Heart right ventricle (tissue), 16 donors: ENCODE measurements around the gene HJURP. TPM values are rescaled to one million over a fixed set of nuclear protein-coding genes. Genes with fewer than 3 reads are reported as not detected.
A peak's percentile ranks its signal among the peaks of the same experiment; 100 is the strongest.
"Not testable (repeated sequence)": the region's sequence is repeated elsewhere in the genome, so short reads cannot be mapped to it uniquely, and the experiment has no call there.

Experiments used
- ATAC-seq, 8 donors: fragments of 200-7000 bp; cut with Tn5 transposase; one replicate each; pipeline ENCODE4 v1.9.1; 2020; ENCODE audit warnings: mild to moderate bottlenecking in 8 of 8, moderate library complexity in 8 of 8, moderate number of reproducible peaks in 1 of 8
- DNase-seq, 2 donors: peaks; one replicate each; pipeline ENCODE4 v3.0.0-alpha.2; 2020
- H3K27ac ChIP-seq, 10 donors: fragments of 200-600 bp; sonication (generic) in 2 of 10; one replicate each; pipeline versions ENCODE4 v1.5.0 to v1.8.0; 2020 to 2022; ENCODE audit warnings: mild to moderate bottlenecking in 3 of 10
- H3K27me3 ChIP-seq, 7 donors: fragments of 200-600 bp; one replicate each; pipeline ENCODE4 v1.8.0; 2021 to 2022; ENCODE audit warnings: mild to moderate bottlenecking in 2 of 7
- H3K36me3 ChIP-seq, 9 donors: fragments of 200-600 bp; sonication (generic) in 1 of 9; one replicate each; pipeline versions ENCODE4 v1.5.0 to v1.8.0; 2020 to 2022; ENCODE audit warnings: mild to moderate bottlenecking in 2 of 9
- H3K4me1 ChIP-seq, 9 donors: fragments of 200-600 bp; sonication (generic) in 1 of 9; one replicate each; pipeline versions ENCODE4 v1.5.0 to v1.8.0; 2020 to 2022; ENCODE audit warnings: mild to moderate bottlenecking in 4 of 9
- H3K4me3 ChIP-seq, 10 donors: fragments of 200-600 bp; sonication (generic) in 2 of 10; one replicate each; pipeline versions ENCODE4 v1.5.0 to v1.8.0; 2020 to 2022; ENCODE audit warnings: mild to moderate bottlenecking in 7 of 10, moderate library complexity in 2 of 10
- H3K9me3 ChIP-seq, 11 donors: fragments of 200-600 bp in 10 of 11; sonication (generic) in 2 of 11; one replicate each; pipeline versions ENCODE4 v1.5.0 to v1.8.0; 2013 to 2022; ENCODE audit warnings: mild to moderate bottlenecking in 2 of 11, control low read depth in 1 of 11, moderate library complexity in 1 of 11
- CTCF ChIP-seq, 9 donors: fragments of 200-600 bp; sonication (generic) in 2 of 9; IDR thresholded peaks; one replicate each; pipeline versions ENCODE4 v1.5.0 to v1.8.0; 2021 to 2022; ENCODE audit warnings: antibody characterized with exemption in 9 of 9, mild to moderate bottlenecking in 5 of 9, moderate library complexity in 1 of 9
- WGBS, 2 donors: extraction: QIAGEN DNeasy Blood & Tissue Kit; methylation state at CpG; one replicate each; pipeline ENCODE4 v1.1.7; 2013; ENCODE audit warnings: inconsistent platforms in 1 of 2; 5-methylcytosine and 5-hydroxymethylcytosine counted together
- intact Hi-C, 10 donors: fragments of 100-400 bp; cut with DNase I; formaldehyde crosslinking; loops; one replicate each; pipeline versions ENCODE4 v1.11.1 to v1.14.2; 2022
- polyA plus RNA-seq, 2 donors: library from polyadenylated mRNA; stranded (reverse); fragments of 200-250 nt; gene quantifications; one replicate each; pipeline ENCODE4 v1.2.3, GENCODE V29; 2013
- total RNA-seq, 10 donors: library from RNA; stranded (reverse); fragmentation: NEBNext Ultra II Directional in 3 of 10; extraction: Animal tissue kit (Norgen Biotek cat#: 25700) in 3 of 10; gene quantifications; one replicate each; pipeline versions ENCODE4 v1.2.1 to v1.2.4, GENCODE V29; 2021 to 2023
- donor health status: Arrhythmogenic right ventricular cardiomyopathy.
- donor health status: ischemic (EF 13 %, LVEDD 7.1; RV severe dilation, severe dysfunction).
- donor health status: healthy with polysubstance abuse.
- donor health status: DM: no; HTN: yes; CAD: no.
- donor health status: DM: no; HTN: no; CAD: no.
- donor health status: ischemic (EF 25% LVEDD 6.9; RV normal size, moderate dysfunction).
- donor health status: ischemic (EF 25% LVEDD 5.7; RV mildly dilated, moderate dysfunction).
- donor health status: healthy.
- donor health status: DM: yes; HTN: yes; CAD: no.
- donor health status: Ischemic cardiomyopathy.
- donor health status: ischemic (EF 35%, LVEDD 5.7; RV mildly dilated, moderate dysfunction).
- donor health status: nonischemic (EF 11% LVEDD 7.7; RV severe dilation, severe dysfunction).
- donor health status: DM: yes; HTN: yes; CAD: no.
- donor health status: PGD.
- donor health status: ischemic (EF 29% LVEDD 5.4; RV normal size, mild dysfunction).
- donor health status: nonischemic (EF 23%, LVEDD 6.1; RV moderate dilation, normal function).

The HJURP gene
- total and polyA plus RNA-seq, 12 donors = 0.22 to 2.9 (median 0.44) TPM; not detected in 4

- intact Hi-C loops = no loop called here
- WGBS, 2 donors = 86 to 92% methylated on average over 2 of the region's 2 CpGs
- no peaks in the 10 kb centered on the region for H3K4me1 ChIP-seq
- H3K4me3 ChIP-seq = no peak overlapping the region
- H3K27ac ChIP-seq = no peak overlapping the region
- no peaks in the 10 kb centered on the region for H3K9me3 ChIP-seq
- no peak for DNase-seq
- no peaks in the 10 kb centered on the region for H3K36me3 ChIP-seq
- no peak for ATAC-seq
- TF ChIP-seq CTCF (IDR thresholded peaks at IDR 0.05) = no peak
- peaks cover 0 to 39% (median 11%) of the 10 kb centered on the region in 7 donors for H3K27me3 ChIP-seq
These were observed 38.5 kb upstream of the HJURP start for GRCh38 chr2:233892793-233893192.

DNA sequence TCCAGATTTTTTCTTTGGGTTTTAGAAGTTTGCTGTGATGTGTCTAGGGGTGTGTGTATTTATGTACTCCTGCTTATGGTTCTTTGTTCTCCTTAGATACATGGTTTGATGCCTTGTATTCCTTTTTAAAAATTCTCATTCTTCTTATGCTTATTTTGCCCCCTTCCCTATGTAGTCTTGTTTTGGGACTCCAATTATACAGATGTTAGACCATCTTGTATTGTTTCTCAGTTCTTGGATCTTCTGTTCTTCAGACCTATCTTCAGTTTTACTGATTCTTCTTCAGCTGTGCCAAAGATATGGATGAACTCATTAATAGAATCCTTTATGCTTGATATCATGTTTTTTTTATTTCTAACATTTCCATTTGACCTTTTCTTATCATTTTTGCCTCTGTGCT is 28.0 kb upstream of the HJURP start:
- no peaks in the 10 kb centered on the region for H3K4me1 ChIP-seq
- peaks cover 0 to 46% (median 14%) of the 10 kb centered on the region in 11 donors for H3K9me3 ChIP-seq
- no peak for TF ChIP-seq CTCF (IDR thresholded peaks at IDR 0.05)
- H3K4me3 ChIP-seq = no peak overlapping the region
- intact Hi-C loops = no loop called here
- no peak for DNase-seq
- H3K36me3 ChIP-seq = no peaks in the 10 kb centered on the region
- no peak for ATAC-seq
- H3K27me3 ChIP-seq = peaks cover 0 to 13% (median 4%) of the 10 kb centered on the region in 7 donors
- no peak overlapping the region for H3K27ac ChIP-seq

GRCh38 chr2:233872125-233872524 is 17.8 kb upstream of the HJURP start:
- ATAC-seq, H3K4me1 ChIP-seq, DNase-seq, intact Hi-C loops, H3K4me3 ChIP-seq, H3K27ac ChIP-seq, H3K36me3 ChIP-seq: not testable (repeated sequence)
- WGBS, 2 donors = 51 to 63% methylated on average over 2 of the region's 2 CpGs
- H3K27me3 ChIP-seq = peaks cover 0 to 56% (median 30%) of the 10 kb centered on the region in 7 donors
- peaks cover 0 to 30% (median 4%) of the 10 kb centered on the region in 11 donors for H3K9me3 ChIP-seq

- Histone ChIP-seq H3K9me3 (peaks cover 0 to 24% (median 2%) of the 10 kb centered on the region in 11 donors), H3K4me1 (no peaks in the 10 kb centered on the region), H3K4me3 (no peak overlapping the region), H3K27me3 (peaks cover 0 to 56% (median 30%) of the 10 kb centered on the region in 7 donors), H3K27ac (no peak overlapping the region), H3K36me3 (no peaks in the 10 kb centered on the region)
- WGBS, 2 donors = 64 to 66% methylated on average over 4 of the region's 4 CpGs
- ATAC-seq = no peak
- no peak for TF ChIP-seq CTCF (IDR thresholded peaks at IDR 0.05)
- DNase-seq = no peak
- intact Hi-C loops = no loop called here
These were observed 17.1 kb upstream of the HJURP start for GRCh38 chr2:233871432-233871831.

- no peaks in the 10 kb centered on the region for H3K4me1 ChIP-seq
- WGBS, 2 donors = 7 to 13% methylated on average over 50 of the region's 50 CpGs
- H3K4me3 ChIP-seq = peak within 1 kb of the TSS in 9 of 10 donors; percentile 1 to 62 (median 50)
- TF ChIP-seq CTCF (IDR thresholded peaks at IDR 0.05) = no peak
- intact Hi-C loops = no loop called here
- no peaks in the 10 kb centered on the region for H3K36me3 ChIP-seq
- DNase-seq (peak in 1 of 2 donors; percentile 52), ATAC-seq (peak in 5 of 8 donors; percentile 28 to 73 (median 46))
- peak within 1 kb of the TSS in 1 of 10 donors; percentile 76 for H3K27ac ChIP-seq
- peaks cover 0 to 41% (median 21%) of the 10 kb centered on the region in 7 donors for H3K27me3 ChIP-seq
- peaks cover 0 to 24% (median 0%) of the 10 kb centered on the region in 11 donors for H3K9me3 ChIP-seq
These were observed 13.7 kb upstream of the HJURP start, which contains the start of gene MSL3B for GRCh38 chr2:233867993-233868532. TSS of gene MSL3B (minus strand) at chr2:233868386.
